Inferior parietal cortex (tissue), 1 donor: Measurements from ENCODE around the gene DALRD3.
A peak's percentile ranks its signal among the peaks of the same experiment; 100 is the strongest.

Source experiments
- DNase-seq: peaks from one replicate; pipeline ENCODE4 v3.0.0-alpha.2; 2016; ENCODE audit errors: extremely low spot score

DALRD3 gene

GRCh38 chr3:49005998-49006397, 12.4 kb downstream of the DALRD3 start:
- DNase-seq: no peak

GRCh38 chr3:49005303-49005680, 13.1 kb downstream of the DALRD3 start:
- DNase-seq: no peak

GRCh38 chr3:49004352-49005302, 13.8 kb downstream of the DALRD3 start:
- DNase-seq: no peak

GRCh38 chr3:49001155-49001554, 17.2 kb downstream of the DALRD3 start:
- DNase-seq: no peak

GRCh38 chr3:48999085-48999858, 19.1 kb downstream of the DALRD3 start:
- DNase-seq: no peak

GRCh38 chr3:48997714-48998637, 20.4 kb downstream of the DALRD3 start:
- DNase-seq: peak; percentile 17

- DNase-seq: no peak
These were observed 21.2 kb downstream of the DALRD3 start for GRCh38 chr3:48997102-48997635.

GRCh38 chr3:48996640-48997039, 21.7 kb downstream of the DALRD3 start:
- no peak for DNase-seq

- no peak for DNase-seq
These were observed 24.5 kb downstream of the DALRD3 start for GRCh38 chr3:48993834-48994233.

- DNase-seq: no peak
These were observed 26.4 kb downstream of the DALRD3 start for GRCh38 chr3:48991851-48992545.

- peak; percentile 46 for DNase-seq
These were observed 27.5 kb downstream of the DALRD3 start for GRCh38 chr3:48990636-48991469.

- DNase-seq: peak; percentile 81
These were observed 28.4 kb downstream of the DALRD3 start, which contains the start of gene P4HTM for GRCh38 chr3:48989796-48990635. P4HTM (plus strand) TSS chr3:48990241; CDS start chr3:48990257, 16 bp downstream.

GRCh38 chr3:48989126-48989795, 29.1 kb downstream of the DALRD3 start:
- DNase-seq: peak; percentile 8

GRCh38 chr3:48985831-48986376, 32.5 kb downstream of the DALRD3 start:
- no peak for DNase-seq

- no peak for DNase-seq
These were observed 33.7 kb downstream of the DALRD3 start for GRCh38 chr3:48984663-48985062.

- DNase-seq: no peak
These were observed 35.3 kb downstream of the DALRD3 start for GRCh38 chr3:48983096-48983495.

- no peak for DNase-seq
These were observed 35.7 kb downstream of the DALRD3 start for GRCh38 chr3:48982686-48983085.

- no peak for DNase-seq
These were observed 36.4 kb downstream of the DALRD3 start for GRCh38 chr3:48982016-48982415.
